Measurements from ENCODE around the gene ZCCHC13.
"Not testable (repeated sequence)": the region's sequence is repeated elsewhere in the genome, so short reads cannot be mapped to it uniquely, and the experiment has no call there.

ZCCHC13 gene

GRCh38 chrX:74304016-74304415 is at the start of gene ZCCHC13:
Gene ZCCHC13, plus strand, starts transcription at chrX:74304180. Its CDS starts 87 bp downstream, at chrX:74304267.
- DNase-seq (ENCODE audit: low read depth), result no peak

- DNase-seq (ENCODE audit: low read depth), result not testable (repeated sequence)
These were observed 45.9 kb upstream of the ZCCHC13 start for GRCh38 chrX:74258111-74258510.

- DNase-seq (ENCODE audit: low read depth), result no peak
These were observed 44.0 kb upstream of the ZCCHC13 start for GRCh38 chrX:74259885-74260491.

- DNase-seq (ENCODE audit: low read depth), result no peak
These were observed 41.3 kb upstream of the ZCCHC13 start for GRCh38 chrX:74262452-74263209.

GRCh38 chrX:74270393-74270792 is 33.6 kb upstream of the ZCCHC13 start:
- DNase-seq (ENCODE audit: low read depth), result no peak

GRCh38 chrX:74272230-74272629 is 31.8 kb upstream of the ZCCHC13 start:
- no peak for DNase-seq (ENCODE audit: low read depth)

- DNase-seq (ENCODE audit: low read depth), result no peak
These were observed 29.5 kb upstream of the ZCCHC13 start for GRCh38 chrX:74274516-74274915.

- no peak for DNase-seq (ENCODE audit: low read depth)
These were observed 26.7 kb upstream of the ZCCHC13 start for GRCh38 chrX:74277320-74277719.

GRCh38 chrX:74277846-74278245 is 26.1 kb upstream of the ZCCHC13 start:
- no peak for DNase-seq (ENCODE audit: low read depth)

GRCh38 chrX:74280759-74281158 is 23.2 kb upstream of the ZCCHC13 start:
- DNase-seq (ENCODE audit: low read depth), result no peak

GRCh38 chrX:74284391-74284952 is 19.5 kb upstream of the ZCCHC13 start:
- DNase-seq (ENCODE audit: low read depth), result no peak

- DNase-seq (ENCODE audit: low read depth), result no peak
These were observed 16.8 kb upstream of the ZCCHC13 start for GRCh38 chrX:74286950-74287740.

- DNase-seq (ENCODE audit: low read depth), result no peak
These were observed 12.4 kb upstream of the ZCCHC13 start for GRCh38 chrX:74291577-74291963.

- DNase-seq (ENCODE audit: low read depth), result peak; percentile 74
These were observed 11.8 kb upstream of the ZCCHC13 start for GRCh38 chrX:74291964-74292807.

GRCh38 chrX:74292808-74293123 is 11.2 kb upstream of the ZCCHC13 start:
- DNase-seq (ENCODE audit: low read depth), result no peak

- DNase-seq (ENCODE audit: low read depth), result no peak
These were observed 10.5 kb upstream of the ZCCHC13 start for GRCh38 chrX:74293343-74293946.

- DNase-seq (ENCODE audit: low read depth), result no peak
These were observed 8.9 kb upstream of the ZCCHC13 start for GRCh38 chrX:74295101-74295500.

GRCh38 chrX:74297766-74298165 is 6.2 kb upstream of the ZCCHC13 start:
- no peak for DNase-seq (ENCODE audit: low read depth)

- no peak for DNase-seq (ENCODE audit: low read depth)
These were observed 3.1 kb upstream of the ZCCHC13 start for GRCh38 chrX:74300869-74301268.

- no peak for DNase-seq (ENCODE audit: low read depth)
These were observed 14.7 kb downstream of the ZCCHC13 start for GRCh38 chrX:74318672-74319071.

GRCh38 chrX:74319321-74319720 is 15.3 kb downstream of the ZCCHC13 start:
- DNase-seq (ENCODE audit: low read depth), result not testable (repeated sequence)
